OCI-LY3 (cell line): ENCODE data around the gene CDC42EP1.
A peak's percentile ranks its signal among the peaks of the same experiment; 100 is the strongest.
"Not testable (repeated sequence)": the region's sequence is repeated elsewhere in the genome, so short reads cannot be mapped to it uniquely, and the experiment has no call there.

ENCODE experiments used
- H2AFZ ChIP-seq: fragments of 200-600, 300-600 bp; shearing (Covaris generic); 2 replicates; pipeline ENCODE4 v1.6.0; 2014; ENCODE audit warnings: antibody characterized with exemption, low read depth, low read length
- H3K27ac ChIP-seq: fragments of 200-600, 300-600 bp; sonication (generic); 2 replicates; pipeline ENCODE4 v1.5.1; 2014; ENCODE audit warnings: mild to moderate bottlenecking, low read length, moderate library complexity, mixed read lengths
- H3K27me3 ChIP-seq: fragments of 200-600, 300-600 bp; sonication (generic); 2 replicates; pipeline ENCODE4 v1.6.1; 2014; ENCODE audit warnings: low read depth, low read length, mixed read lengths
- H3K36me3 ChIP-seq: fragments of 200-600, 300-600 bp; sonication (generic); replicated peaks from 2 replicates; pipeline ENCODE3; 2014; ENCODE audit warnings: low read depth, low read length, mixed read lengths
- H3K4me1 ChIP-seq: fragments of 300-600, 200-600 bp; sonication (generic); 2 replicates; pipeline ENCODE4 v1.6.1; 2014; ENCODE audit warnings: low read length, mixed read lengths
- H3K4me2 ChIP-seq: fragments of 200-600, 300-600 bp; sonication (generic); 2 replicates; pipeline ENCODE4 v1.6.1; 2014; ENCODE audit warnings: low read length, mixed read lengths
- H3K4me3 ChIP-seq: fragments of 300-600, 200-600 bp; sonication (generic); 2 replicates; pipeline ENCODE4 v1.5.1; 2014; ENCODE audit warnings: antibody characterized with exemption, mild to moderate bottlenecking, low read length, moderate library complexity
- H3K79me2 ChIP-seq: fragments of 300-600, 200-600 bp; shearing (Covaris generic); 2 replicates; pipeline ENCODE4 v1.6.1; 2014; ENCODE audit warnings: mild to moderate bottlenecking, low read length, mixed read lengths
- H3K9ac ChIP-seq: fragments of 300-600, 200-600 bp; shearing (Covaris generic); 2 replicates; pipeline ENCODE4 v1.6.0; 2014; ENCODE audit warnings: mild to moderate bottlenecking, low read length, moderate library complexity
- H3K9me3 ChIP-seq: fragments of 200-600, 300-600 bp; shearing (Covaris generic); 2 replicates; pipeline ENCODE4 v1.6.1; 2014; ENCODE audit warnings: low read length, mixed read lengths; ENCODE audit not compliant: insufficient read depth
- H4K20me1 ChIP-seq: fragments of 200-600, 300-600 bp; sonication (generic); 2 replicates; pipeline ENCODE4 v1.6.1; 2016; ENCODE audit warnings: low read length, mixed read lengths; ENCODE audit not compliant: insufficient read depth
- CTCF ChIP-seq: fragments of 200-600, 300-600 bp; sonication (generic); IDR thresholded peaks from 2 replicates; pipeline ENCODE4 v1.5.1; 2014; ENCODE audit warnings: antibody characterized with exemption, low read length, low read depth
- EZH2phosphoT487 ChIP-seq: fragments of 200-600 bp; shearing (Covaris generic); IDR thresholded peaks from 2 replicates; pipeline ENCODE4 v1.6.1; 2018; ENCODE audit warnings: antibody characterized with exemption, mixed run types, low read depth

CDC42EP1 gene

DNA sequence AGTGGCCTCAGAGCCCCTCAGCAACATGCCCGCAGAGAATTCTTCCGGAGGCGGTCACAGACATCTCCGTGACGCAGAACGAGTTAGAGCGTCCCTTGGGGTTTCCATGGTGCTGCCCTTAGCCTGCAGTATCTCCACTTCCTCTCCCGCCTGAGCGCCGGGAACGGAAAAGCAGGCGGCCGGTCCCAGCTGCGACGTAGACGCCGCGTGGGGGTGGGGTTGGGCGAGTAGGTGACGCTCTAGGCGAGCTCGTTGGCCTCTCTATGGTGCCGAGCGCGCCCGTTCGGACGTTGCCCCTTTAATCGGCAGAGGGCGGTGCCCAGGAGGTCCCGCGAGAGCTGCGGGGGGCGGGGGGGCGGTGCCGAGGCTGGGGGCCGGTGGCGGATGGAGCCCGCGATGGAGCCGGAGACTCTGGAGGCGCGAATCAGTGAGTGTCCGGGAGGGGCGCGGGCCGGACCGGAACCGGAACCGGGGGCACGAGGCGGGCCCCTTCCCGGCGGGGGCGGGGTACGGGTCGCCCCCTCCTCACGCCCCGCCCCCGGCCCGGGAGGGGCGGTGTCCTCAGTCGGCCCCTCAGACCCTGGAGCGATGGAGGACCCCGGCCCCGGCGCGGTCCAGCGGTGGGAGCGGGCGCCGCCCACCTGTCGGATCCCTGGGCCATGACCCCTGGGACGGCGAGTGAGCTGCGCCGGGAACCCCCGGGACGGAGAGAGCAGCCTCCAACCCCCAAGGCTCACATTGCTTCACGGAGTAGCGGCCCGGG, 48.4 kb downstream of the CDC42EP1 start, which contains the start of gene GGA1:
Gene GGA1 (plus strand): TSS at position 358 of the 763 bp plus-strand sequence. CDS start 27 bp downstream, at position 385.
- H3K9ac ChIP-seq: peak within 1 kb of the TSS; percentile 87
- peaks cover 12% of the 10 kb centered on the region for H3K27me3 ChIP-seq
- TF ChIP-seq CTCF (no peak), EZH2phosphoT487 (no peak)
- H3K9me3 ChIP-seq: no peaks in the 10 kb centered on the region
- H4K20me1 ChIP-seq: no peaks in the 10 kb centered on the region
- peak within 1 kb of the TSS; percentile 80 for H3K4me3 ChIP-seq
- peaks cover 13% of the 10 kb centered on the region for H3K4me1 ChIP-seq
- H3K27ac ChIP-seq: peak within 1 kb of the TSS; percentile 89
- peak within 1 kb of the TSS; percentile 73 for H2AFZ ChIP-seq
- H3K79me2 ChIP-seq: peaks cover 36% of the 10 kb centered on the region
- H3K36me3 ChIP-seq: peaks cover 9% of the 10 kb centered on the region
- H3K4me2 ChIP-seq: peak within 1 kb of the TSS; percentile 93

DNA sequence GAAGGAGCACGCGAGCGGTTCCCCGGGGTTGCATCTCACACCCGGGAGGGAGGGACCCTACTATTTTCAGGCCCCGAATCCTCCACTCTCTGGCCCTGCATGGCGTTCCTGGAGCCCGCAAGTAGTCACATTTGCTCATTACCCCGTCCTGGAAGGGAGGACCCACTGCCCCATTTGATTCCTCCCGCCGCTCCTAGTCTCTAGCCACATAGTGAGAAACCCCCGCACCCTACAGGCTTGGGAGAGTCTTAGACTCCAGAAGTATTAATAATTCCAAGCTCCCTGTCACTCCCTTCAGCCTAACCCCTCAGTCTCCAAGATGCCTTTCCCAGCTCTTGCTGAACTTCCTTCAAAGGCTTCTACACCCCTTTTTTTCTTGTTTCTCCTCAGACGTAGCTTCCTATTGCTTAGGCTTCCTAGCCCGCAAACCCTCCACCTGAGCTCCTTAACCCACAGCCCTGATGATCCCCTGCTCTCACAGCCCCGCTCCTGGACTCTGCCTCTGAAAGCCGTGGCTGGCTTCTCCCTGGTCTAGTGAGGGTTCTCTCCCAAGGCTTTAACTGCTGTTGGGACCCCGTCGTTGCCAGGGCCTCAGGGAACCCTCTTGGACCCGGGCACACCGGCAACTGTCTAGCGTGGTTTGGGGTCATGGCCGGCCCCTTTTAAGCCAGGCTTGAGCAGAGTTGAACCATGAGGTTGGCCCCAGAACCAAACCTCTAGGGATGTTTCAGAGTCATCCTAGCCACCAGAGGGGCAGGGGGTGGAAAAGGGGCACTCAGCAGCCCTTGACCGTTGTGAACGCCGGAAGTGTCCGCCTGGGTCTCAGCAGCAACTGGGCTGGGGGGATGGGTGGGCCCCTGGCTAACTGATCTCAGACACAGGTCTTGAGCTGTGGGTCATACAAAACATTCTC, 49.2 kb downstream of the CDC42EP1 start:
- no peaks in the 10 kb centered on the region for H3K9me3 ChIP-seq
- peak overlapping the region; percentile 89 for H3K27ac ChIP-seq
- H3K79me2 ChIP-seq: peaks cover 36% of the 10 kb centered on the region
- no peaks in the 10 kb centered on the region for H4K20me1 ChIP-seq
- peak overlapping the region; percentile 93 for H3K4me2 ChIP-seq
- TF ChIP-seq CTCF (no peak), EZH2phosphoT487 (no peak)
- peaks cover 18% of the 10 kb centered on the region for H3K36me3 ChIP-seq
- H2AFZ ChIP-seq: no peak overlapping the region
- H3K27me3 ChIP-seq: peaks cover 12% of the 10 kb centered on the region
- peak overlapping the region; percentile 87 for H3K9ac ChIP-seq
- H3K4me1 ChIP-seq: peaks cover 13% of the 10 kb centered on the region
- H3K4me3 ChIP-seq: peak overlapping the region; percentile 80

DNA sequence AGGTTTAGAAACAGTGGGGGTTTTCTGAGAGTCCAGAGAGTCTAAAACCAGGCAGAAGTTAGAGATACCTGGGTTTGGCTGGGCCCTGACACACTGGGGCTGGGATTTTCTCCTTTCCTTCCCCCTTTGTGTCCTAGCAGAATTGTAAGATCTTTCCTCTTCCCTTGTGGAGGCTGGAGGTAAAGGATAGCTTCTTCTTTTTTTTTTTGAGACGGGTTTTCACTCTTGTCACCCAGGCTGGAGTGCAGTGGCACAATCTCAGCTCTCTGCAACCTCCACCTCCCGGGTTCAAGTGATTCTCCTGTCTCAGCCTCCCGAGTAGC, 49.8 kb downstream of the CDC42EP1 start:
- not testable (repeated sequence) for H2AFZ ChIP-seq, H3K27me3 ChIP-seq, H3K9me3 ChIP-seq, H4K20me1 ChIP-seq
- Histone ChIP-seq H3K9ac (peak overlapping the region; percentile 87), H3K36me3 (peaks cover 18% of the 10 kb centered on the region), H3K4me3 (peak overlapping the region; percentile 80), H3K4me1 (peaks cover 13% of the 10 kb centered on the region), H3K4me2 (peak overlapping the region; percentile 93), H3K79me2 (peaks cover 36% of the 10 kb centered on the region), H3K27ac (peak overlapping the region; percentile 89)

- H3K9ac ChIP-seq: peak overlapping the region; percentile 87
- H3K27ac ChIP-seq: peak overlapping the region; percentile 89; the same call in 1 of the 2 replicates
- H3K9me3 ChIP-seq: no peaks in the 10 kb centered on the region
- H3K27me3 ChIP-seq: peaks cover 4% of the 10 kb centered on the region
- H2AFZ ChIP-seq: no peak overlapping the region
- H3K4me3 ChIP-seq: peak overlapping the region; percentile 80
- H4K20me1 ChIP-seq: no peaks in the 10 kb centered on the region
- H3K79me2 ChIP-seq: peaks cover 36% of the 10 kb centered on the region
- peaks cover 13% of the 10 kb centered on the region for H3K4me1 ChIP-seq
- TF ChIP-seq EZH2phosphoT487: no peak
- no peak for TF ChIP-seq CTCF
- H3K36me3 ChIP-seq: peaks cover 18% of the 10 kb centered on the region
- peak overlapping the region; percentile 93 for H3K4me2 ChIP-seq
Measured at GRCh38 chr22:37610480-37611129, 50.3 kb downstream of the CDC42EP1 start.
